Effector memory CD8-positive, alpha-beta T cell (primary cell): ENCODE measurements around the gene ZNF474.

Source experiments
- ATAC-seq: fragments of 150-1000 bp; cut with Tn5 transposase; replicated peaks from 2 replicates; pipeline ENCODE4 v1.10.0; 2021; ENCODE audit warnings: mild to moderate bottlenecking, moderate library complexity
- DNase-seq, 3 experiments: peaks; one replicate each; pipeline ENCODE4 v3.0.0; 2021
- H3K27ac Mint-ChIP-seq, 2 donors: one replicate each; pipeline ENCODE4 v1.8.0; 2022; ENCODE audit warnings: mild to moderate bottlenecking in 2 of 2, mixed read lengths in 2 of 2, moderate library complexity in 2 of 2
- H3K27me3 Mint-ChIP-seq, 2 donors: one replicate each; pipeline ENCODE4 v1.8.0; 2022; ENCODE audit warnings: mixed read lengths in 2 of 2
- H3K36me3 Mint-ChIP-seq: one replicate; pipeline ENCODE4 v1.8.0; 2022; ENCODE audit warnings: mild to moderate bottlenecking, moderate library complexity, mixed read lengths; ENCODE audit not compliant: insufficient read depth
- H3K4me1 Mint-ChIP-seq, 2 donors: one replicate each; pipeline ENCODE4 v1.8.0; 2022; ENCODE audit warnings: low read depth in 2 of 2, mixed read lengths in 2 of 2
- H3K4me3 Mint-ChIP-seq, 2 donors: one replicate each; pipeline ENCODE4 v1.8.0; 2022; ENCODE audit warnings: mild to moderate bottlenecking in 2 of 2, mixed read lengths in 2 of 2, moderate library complexity in 2 of 2
- H3K9me3 Mint-ChIP-seq, 2 donors: one replicate each; pipeline ENCODE4 v1.8.0; 2022; ENCODE audit warnings: mixed read lengths in 2 of 2

The ZNF474 gene

DNA sequence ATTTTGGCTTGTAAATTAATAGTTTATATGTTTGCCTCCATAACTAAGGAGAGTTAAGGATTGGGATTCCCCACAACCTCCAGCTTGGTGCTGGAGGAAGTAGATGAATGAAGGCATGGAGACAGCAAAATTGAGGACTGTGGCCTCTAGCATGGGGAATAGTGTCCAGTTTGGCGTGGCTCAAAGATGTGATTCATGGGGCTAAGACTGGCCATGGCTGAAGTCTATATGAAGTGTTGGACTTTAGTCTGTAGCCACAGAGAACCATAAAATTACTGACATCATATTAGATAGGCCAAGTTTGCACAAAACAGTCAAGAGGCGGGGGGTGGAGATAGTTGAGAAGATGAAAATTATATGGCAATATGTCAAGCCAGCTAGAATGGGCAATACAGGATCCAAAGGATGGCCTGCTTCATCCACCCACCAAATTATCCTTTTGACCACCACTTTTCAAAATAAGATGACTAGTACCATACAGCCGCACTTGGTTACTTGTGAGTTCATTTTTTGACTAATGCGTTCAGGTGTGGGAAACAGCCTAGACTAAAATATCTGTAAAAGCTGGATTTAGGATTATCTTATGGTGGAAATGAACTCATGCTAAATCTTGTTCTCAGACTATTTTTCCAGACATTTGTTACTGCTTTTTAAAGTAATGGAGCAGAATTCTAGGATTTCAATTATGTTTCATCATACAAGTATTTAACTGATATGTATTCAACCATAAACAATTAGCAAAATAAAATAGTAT, 40.2 kb downstream of the ZNF474 start:
- peaks cover 0 to 1% of the 10 kb centered on the region in 2 donors for H3K9me3 Mint-ChIP-seq
- no peak for DNase-seq

GRCh38 chr5:122170620-122171019, 41.3 kb downstream of the ZNF474 start:
- H3K27ac Mint-ChIP-seq = no peak overlapping the region
- H3K36me3 Mint-ChIP-seq = no peaks in the 10 kb centered on the region
- H3K27me3 Mint-ChIP-seq = peaks cover 0 to 7% of the 10 kb centered on the region in 2 donors
- DNase-seq (no peak), ATAC-seq (no peak)
- H3K4me1 Mint-ChIP-seq = no peaks in the 10 kb centered on the region
- peaks cover 0 to 1% of the 10 kb centered on the region in 2 donors for H3K9me3 Mint-ChIP-seq
- H3K4me3 Mint-ChIP-seq = no peak overlapping the region

More for the DNA sequence above, 40.2 kb downstream of the ZNF474 start:
- Mint-ChIP-seq H3K27me3 (peaks cover 0 to 7% of the 10 kb centered on the region in 2 donors), H3K36me3 (no peaks in the 10 kb centered on the region), H3K27ac (no peak overlapping the region), H3K4me3 (no peak overlapping the region), H3K4me1 (no peaks in the 10 kb centered on the region)
- no peak for ATAC-seq

DNA sequence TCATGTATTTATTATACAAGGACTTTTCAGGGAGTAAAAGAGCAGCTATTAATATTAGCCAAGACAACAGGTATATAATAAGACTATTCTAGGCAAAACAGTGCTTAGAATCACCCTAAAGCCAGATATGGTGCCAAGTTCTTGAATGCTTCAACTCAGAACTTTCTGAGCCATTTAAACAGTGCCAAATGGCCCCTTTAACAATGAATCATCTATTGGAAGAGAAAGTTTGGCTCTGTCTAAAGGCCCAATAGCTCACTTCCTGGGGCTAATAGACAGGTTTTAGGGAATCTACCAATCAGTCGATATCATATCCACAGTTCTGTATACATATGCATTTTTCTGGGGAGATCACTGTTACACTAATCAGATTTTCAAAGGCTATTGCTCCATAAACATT, 42.9 kb downstream of the ZNF474 start:
- Mint-ChIP-seq H3K4me1 (no peaks in the 10 kb centered on the region), H3K27ac (no peak overlapping the region), H3K27me3 (peaks cover 0 to 7% of the 10 kb centered on the region in 2 donors), H3K9me3 (peaks cover 0 to 3% of the 10 kb centered on the region in 2 donors), H3K4me3 (no peak overlapping the region), H3K36me3 (no peaks in the 10 kb centered on the region)
- DNase-seq (no peak), ATAC-seq (no peak)

DNA sequence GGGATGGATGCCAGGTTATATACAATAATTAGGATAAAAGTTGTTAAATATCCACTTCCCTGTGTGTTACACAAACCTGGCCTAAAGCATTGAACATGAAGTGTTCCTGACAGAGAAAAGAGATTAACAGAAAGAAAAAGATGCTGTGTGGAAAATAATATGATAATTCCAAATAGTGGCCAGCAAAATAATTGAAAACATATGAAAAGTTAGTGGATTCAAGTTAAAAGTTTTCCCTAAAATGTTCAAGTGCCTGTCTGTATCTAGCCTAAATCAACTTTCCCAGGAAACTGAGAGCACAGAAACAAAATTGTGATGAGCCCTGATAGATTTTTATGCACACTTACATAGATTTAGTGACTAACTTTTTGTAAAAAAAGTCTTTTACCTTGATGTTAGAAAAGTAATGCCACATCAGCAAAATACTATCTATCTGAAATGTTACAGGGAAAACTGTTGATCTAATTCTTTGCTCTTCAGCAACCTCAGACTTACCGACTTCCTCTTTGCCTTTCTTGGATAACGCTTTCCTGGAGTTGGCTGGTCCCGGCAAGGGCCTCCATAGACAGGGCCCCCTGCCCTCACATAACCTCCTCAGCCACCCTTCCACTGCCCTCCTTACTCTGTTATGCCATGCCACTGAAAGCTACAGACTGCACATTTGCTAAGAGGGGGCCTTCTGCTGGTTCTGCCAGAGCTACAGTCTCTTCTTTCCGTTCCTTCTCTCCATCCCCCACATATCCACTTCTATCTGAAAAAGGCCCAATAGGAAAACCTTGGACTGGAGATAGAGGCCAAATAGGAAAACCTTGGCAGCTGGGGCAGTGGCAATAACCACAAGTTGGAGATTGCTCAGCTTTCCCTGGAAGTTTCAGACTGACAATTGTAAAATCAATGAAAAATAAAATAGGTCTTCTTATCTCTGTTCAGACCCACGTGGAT, 44.4 kb downstream of the ZNF474 start:
- H3K27ac Mint-ChIP-seq = no peak overlapping the region
- no peaks in the 10 kb centered on the region for H3K36me3 Mint-ChIP-seq
- no peak overlapping the region for H3K4me3 Mint-ChIP-seq
- H3K4me1 Mint-ChIP-seq = no peaks in the 10 kb centered on the region
- ATAC-seq = no peak
- H3K27me3 Mint-ChIP-seq = peaks cover 0 to 5% of the 10 kb centered on the region in 2 donors
- peaks cover 0 to 2% of the 10 kb centered on the region in 2 donors for H3K9me3 Mint-ChIP-seq
- no peak for DNase-seq

DNA sequence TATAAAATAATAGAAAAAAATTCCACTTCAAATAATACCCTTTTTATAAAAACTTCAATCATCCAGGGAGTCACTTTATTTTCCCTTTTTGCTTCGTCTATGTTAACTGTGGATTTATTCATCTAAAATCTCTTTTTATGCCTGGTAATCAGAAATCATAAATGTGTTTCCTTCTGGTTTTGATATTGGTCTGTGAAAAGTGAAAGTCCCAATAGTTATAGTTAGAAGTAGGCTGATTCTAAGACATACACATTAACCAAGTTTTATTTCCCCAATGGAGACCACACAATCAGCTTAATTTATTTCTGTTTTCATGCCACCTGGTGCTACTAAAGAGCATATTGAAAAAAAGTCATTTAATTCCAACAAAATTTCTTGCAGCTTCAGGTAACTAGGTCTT, 45.7 kb downstream of the ZNF474 start:
- no peak for DNase-seq
- H3K9me3 Mint-ChIP-seq = peaks cover 0 to 2% of the 10 kb centered on the region in 2 donors
- no peaks in the 10 kb centered on the region for H3K4me1 Mint-ChIP-seq
- H3K36me3 Mint-ChIP-seq = no peaks in the 10 kb centered on the region
- no peaks in the 10 kb centered on the region for H3K27me3 Mint-ChIP-seq
- ATAC-seq = no peak
- H3K27ac Mint-ChIP-seq = no peak overlapping the region
- H3K4me3 Mint-ChIP-seq = no peak overlapping the region

DNA sequence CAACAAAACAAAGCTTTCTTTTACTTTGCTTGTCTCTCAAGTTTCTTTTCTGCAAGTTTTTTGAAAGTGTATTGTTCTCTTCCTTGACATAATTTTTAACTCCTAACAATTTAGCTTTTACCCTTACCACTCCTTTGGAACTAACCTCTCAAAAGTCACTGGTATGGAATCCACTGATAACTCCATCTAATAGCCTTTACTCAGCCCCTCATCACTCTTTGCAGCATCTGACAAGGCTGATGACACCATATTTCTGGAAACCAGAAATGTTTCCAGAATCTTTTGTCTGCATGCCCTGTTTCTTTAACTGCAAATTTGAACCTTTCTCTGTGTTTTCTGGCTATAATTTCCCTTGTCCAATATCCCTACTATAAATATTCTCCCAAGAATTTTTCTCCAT, 46.5 kb downstream of the ZNF474 start:
- Mint-ChIP-seq H3K4me3 (no peak overlapping the region), H3K36me3 (no peaks in the 10 kb centered on the region), H3K9me3 (peaks cover 0 to 2% of the 10 kb centered on the region in 2 donors), H3K4me1 (no peaks in the 10 kb centered on the region), H3K27ac (no peak overlapping the region), H3K27me3 (no peaks in the 10 kb centered on the region)
- DNase-seq (no peak), ATAC-seq (no peak)

GRCh38 chr5:122177161-122177560, 47.8 kb downstream of the ZNF474 start:
- Mint-ChIP-seq H3K27ac (no peak overlapping the region), H3K4me1 (no peaks in the 10 kb centered on the region), H3K9me3 (peaks cover 0 to 2% of the 10 kb centered on the region in 2 donors), H3K36me3 (no peaks in the 10 kb centered on the region), H3K4me3 (no peak overlapping the region), H3K27me3 (no peaks in the 10 kb centered on the region)
- DNase-seq (no peak), ATAC-seq (no peak)

- DNase-seq (no peak), ATAC-seq (no peak)
- no peak overlapping the region for H3K27ac Mint-ChIP-seq
- no peak overlapping the region for H3K4me3 Mint-ChIP-seq
- no peaks in the 10 kb centered on the region for H3K4me1 Mint-ChIP-seq
- H3K9me3 Mint-ChIP-seq = peaks cover 0 to 4% of the 10 kb centered on the region in 2 donors
- H3K27me3 Mint-ChIP-seq = no peaks in the 10 kb centered on the region
- H3K36me3 Mint-ChIP-seq = no peaks in the 10 kb centered on the region
These were observed 50.4 kb downstream of the ZNF474 start for GRCh38 chr5:122179701-122180100.

GRCh38 chr5:122180146-122180712, 50.9 kb downstream of the ZNF474 start:
- H3K4me3 Mint-ChIP-seq = no peak overlapping the region
- H3K4me1 Mint-ChIP-seq = no peaks in the 10 kb centered on the region
- H3K27me3 Mint-ChIP-seq = no peaks in the 10 kb centered on the region
- ATAC-seq (no peak), DNase-seq (no peak)
- H3K27ac Mint-ChIP-seq = no peak overlapping the region
- H3K36me3 Mint-ChIP-seq = no peaks in the 10 kb centered on the region
- H3K9me3 Mint-ChIP-seq = peaks cover 0 to 4% of the 10 kb centered on the region in 2 donors

- no peaks in the 10 kb centered on the region for H3K4me1 Mint-ChIP-seq
- DNase-seq (no peak), ATAC-seq (no peak)
- H3K9me3 Mint-ChIP-seq = peaks cover 0 to 4% of the 10 kb centered on the region in 2 donors
- H3K4me3 Mint-ChIP-seq = no peak overlapping the region
- no peak overlapping the region for H3K27ac Mint-ChIP-seq
- H3K36me3 Mint-ChIP-seq = no peaks in the 10 kb centered on the region
- no peaks in the 10 kb centered on the region for H3K27me3 Mint-ChIP-seq
These were observed 51.7 kb downstream of the ZNF474 start for GRCh38 chr5:122180863-122181548.

DNA sequence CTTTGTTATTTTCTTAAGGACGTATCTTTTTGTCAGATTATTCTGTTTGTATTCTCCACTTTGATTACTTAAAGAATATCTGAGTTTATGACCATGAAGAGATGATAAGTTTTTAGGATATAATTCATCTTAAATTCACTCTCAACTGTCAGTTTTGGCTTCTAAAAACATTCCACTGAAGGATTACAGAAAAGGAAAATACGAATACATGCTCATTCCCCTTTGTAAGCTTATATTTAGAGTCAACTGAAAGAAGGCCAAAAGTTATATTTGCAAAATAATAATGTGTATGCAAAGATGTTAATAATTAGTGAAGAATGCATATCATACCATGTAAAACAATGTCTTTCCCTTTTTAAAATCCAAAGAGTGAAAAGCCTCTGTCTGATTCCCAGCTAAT, 52.5 kb downstream of the ZNF474 start:
- Mint-ChIP-seq H3K9me3 (peaks cover 0 to 2% of the 10 kb centered on the region in 2 donors), H3K36me3 (no peaks in the 10 kb centered on the region), H3K27me3 (no peaks in the 10 kb centered on the region), H3K4me1 (no peaks in the 10 kb centered on the region), H3K4me3 (no peak overlapping the region), H3K27ac (no peak overlapping the region)
- no peak for ATAC-seq
- DNase-seq = no peak

DNA sequence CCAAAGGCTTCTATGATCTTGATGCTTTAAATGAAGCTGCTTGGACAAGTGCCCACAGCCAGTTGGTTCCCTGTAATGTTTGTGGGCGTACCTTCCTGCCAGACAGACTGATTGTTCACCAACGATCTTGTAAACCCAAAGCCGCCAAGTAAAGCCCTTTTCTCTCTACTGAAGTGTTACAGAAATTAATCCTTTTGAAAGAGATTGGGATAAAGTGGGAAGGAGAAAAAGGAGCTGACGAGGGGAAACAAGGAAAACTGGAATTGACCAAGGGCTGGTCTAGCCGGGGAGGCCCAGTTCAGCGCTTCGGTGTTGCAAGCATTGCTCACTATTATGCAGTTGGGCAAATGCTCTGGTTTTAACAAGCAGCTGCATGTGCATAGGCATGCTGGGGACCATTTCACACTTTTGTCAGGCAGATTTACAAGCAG, 53.2 kb downstream of the ZNF474 start:
- Mint-ChIP-seq H3K36me3 (no peaks in the 10 kb centered on the region), H3K4me3 (no peak overlapping the region), H3K4me1 (no peaks in the 10 kb centered on the region), H3K27me3 (no peaks in the 10 kb centered on the region), H3K27ac (no peak overlapping the region), H3K9me3 (peaks cover 0 to 2% of the 10 kb centered on the region in 2 donors)
- ATAC-seq = no peak
- no peak for DNase-seq
